ENCODE data around the gene FASN. TPM values are rescaled to one million over a fixed set of nuclear protein-coding genes. Genes with fewer than 3 reads are reported as not detected.
"Not testable (repeated sequence)": the region's sequence is repeated elsewhere in the genome, so short reads cannot be mapped to it uniquely, and the experiment has no call there.

FASN gene
- total and polyA plus RNA-seq, 8 donors: 18.0 to 550 (median 40.0) TPM

DNA sequence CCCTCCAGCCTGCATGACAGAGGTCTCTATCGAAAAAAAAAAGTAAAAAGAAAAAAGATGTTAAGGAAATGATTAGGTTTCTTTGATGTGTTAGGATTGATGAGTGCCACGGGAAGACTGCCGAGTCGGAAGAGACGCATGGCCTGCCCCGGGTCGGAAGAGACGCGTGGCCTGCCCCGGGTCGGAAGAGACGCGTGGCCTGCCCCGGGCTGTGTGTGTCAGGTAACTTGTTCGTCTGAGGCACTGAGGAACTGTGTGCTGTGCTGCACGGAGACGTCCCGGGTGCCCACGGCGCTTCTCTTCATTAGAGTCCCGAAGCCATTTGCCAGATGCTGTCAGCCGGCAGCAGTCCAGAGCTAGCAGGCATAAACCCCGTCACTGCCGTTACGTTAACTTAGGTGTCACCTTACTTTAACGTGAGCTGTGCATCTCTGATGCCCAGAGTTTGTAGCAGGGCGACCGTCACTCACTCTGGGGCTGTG, 40.5 kb upstream of the FASN start:
- no peak for DNase-seq
- H3K9me3 ChIP-seq: no peaks in the 10 kb centered on the region
- ATAC-seq: no peak
- H3K27ac ChIP-seq: no peak overlapping the region
- no peaks in the 10 kb centered on the region for H3K36me3 ChIP-seq
- TF ChIP-seq, protein P1, sequence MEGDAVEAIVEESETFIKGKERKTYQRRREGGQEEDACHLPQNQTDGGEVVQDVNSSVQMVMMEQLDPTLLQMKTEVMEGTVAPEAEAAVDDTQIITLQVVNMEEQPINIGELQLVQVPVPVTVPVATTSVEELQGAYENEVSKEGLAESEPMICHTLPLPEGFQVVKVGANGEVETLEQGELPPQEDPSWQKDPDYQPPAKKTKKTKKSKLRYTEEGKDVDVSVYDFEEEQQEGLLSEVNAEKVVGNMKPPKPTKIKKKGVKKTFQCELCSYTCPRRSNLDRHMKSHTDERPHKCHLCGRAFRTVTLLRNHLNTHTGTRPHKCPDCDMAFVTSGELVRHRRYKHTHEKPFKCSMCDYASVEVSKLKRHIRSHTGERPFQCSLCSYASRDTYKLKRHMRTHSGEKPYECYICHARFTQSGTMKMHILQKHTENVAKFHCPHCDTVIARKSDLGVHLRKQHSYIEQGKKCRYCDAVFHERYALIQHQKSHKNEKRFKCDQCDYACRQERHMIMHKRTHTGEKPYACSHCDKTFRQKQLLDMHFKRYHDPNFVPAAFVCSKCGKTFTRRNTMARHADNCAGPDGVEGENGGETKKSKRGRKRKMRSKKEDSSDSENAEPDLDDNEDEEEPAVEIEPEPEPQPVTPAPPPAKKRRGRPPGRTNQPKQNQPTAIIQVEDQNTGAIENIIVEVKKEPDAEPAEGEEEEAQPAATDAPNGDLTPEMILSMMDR (IDR thresholded peaks at IDR 0.05): no peak
- intact Hi-C loops (cut with DNase I): no loop called here
- peaks cover 0 to 4% of the 10 kb centered on the region in 2 donors for H3K4me1 ChIP-seq
- H3K4me3 ChIP-seq: no peak overlapping the region
- no peaks in the 10 kb centered on the region for H3K27me3 ChIP-seq

DNA sequence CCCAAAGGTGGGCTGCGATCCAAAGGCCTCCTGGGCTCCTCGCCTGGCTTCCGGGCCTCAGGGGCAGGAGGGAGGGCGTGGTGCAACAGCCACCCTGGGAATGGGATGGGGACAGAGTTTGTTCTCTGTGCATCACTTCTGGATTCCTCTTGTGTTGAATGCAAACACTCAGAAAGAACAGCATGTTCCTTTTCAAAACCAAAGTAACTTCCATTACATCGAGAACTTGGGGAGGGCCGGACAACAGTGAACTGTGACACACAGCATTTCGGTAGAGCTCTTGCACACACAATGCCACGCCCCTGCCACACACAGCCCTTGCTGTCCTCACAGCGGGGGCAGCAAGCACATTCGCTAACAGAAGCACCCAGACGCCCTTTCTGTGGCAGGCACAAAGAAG, 36.1 kb upstream of the FASN start:
- TF ChIP-seq, protein P1 (IDR thresholded peaks at IDR 0.05): no peak
- DNase-seq (peak in 3 of 4 donors; percentile 33 to 86 (median 80)), ATAC-seq (peak; percentile 93)
- Histone ChIP-seq H3K27me3 (no peaks in the 10 kb centered on the region), H3K27ac (peak overlapping the region; percentile 72 to 87), H3K4me1 (peaks cover 7 to 8% of the 10 kb centered on the region in 2 donors), H3K9me3 (no peaks in the 10 kb centered on the region), H3K36me3 (no peaks in the 10 kb centered on the region), H3K4me3 (no peak overlapping the region)
- intact Hi-C loops (cut with DNase I): no loop called here

DNA sequence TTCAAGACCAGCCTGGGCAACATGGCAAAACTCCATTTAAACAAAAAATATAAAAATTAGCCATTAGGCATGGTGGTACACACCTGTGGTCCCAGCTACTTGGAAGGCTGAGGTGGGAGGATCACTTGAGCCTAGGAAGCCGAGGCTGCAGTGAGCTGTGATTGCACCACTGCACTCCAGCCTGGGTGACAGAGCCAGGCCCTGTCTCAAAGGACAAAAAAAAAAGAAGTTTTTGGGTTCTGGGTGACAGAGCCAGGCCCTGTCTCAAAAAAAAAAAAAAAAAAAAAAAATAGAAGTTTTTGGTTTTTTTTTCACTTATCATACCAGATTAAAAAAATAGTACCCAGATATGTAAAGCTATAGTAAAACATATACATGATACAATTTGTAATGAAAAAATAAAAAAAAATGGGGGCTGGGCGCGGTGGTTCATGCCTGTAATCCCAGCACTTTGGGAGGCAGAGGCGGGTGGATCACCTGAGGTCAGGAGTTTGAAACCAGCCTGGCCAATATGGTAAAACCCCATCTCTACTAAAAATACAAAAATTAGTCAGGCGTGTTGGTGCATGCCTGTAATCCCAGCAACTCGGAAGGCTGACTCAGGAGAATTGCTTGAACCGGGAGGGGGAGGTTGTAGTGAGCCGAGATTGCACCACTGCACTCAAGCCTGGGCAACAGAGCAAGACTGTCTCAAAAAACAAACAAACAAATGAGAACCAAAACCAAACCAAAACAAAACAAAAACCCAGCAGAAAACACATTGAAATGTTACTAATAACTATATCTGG, 35.3 kb upstream of the FASN start:
- intact Hi-C loops (cut with DNase I); H3K27me3 ChIP-seq: not testable (repeated sequence)

GRCh38 chr17:82129095-82129494, 31.1 kb upstream of the FASN start:
- no peak overlapping the region for H3K27ac ChIP-seq
- intact Hi-C loops (cut with DNase I): no loop called here
- TF ChIP-seq, protein P1 (IDR thresholded peaks at IDR 0.05): no peak

More for the DNA sequence above, 35.3 kb upstream of the FASN start:
- ATAC-seq (peak; percentile 86), DNase-seq (peak in 1 of 4 donors; percentile 68)
- H3K4me1 ChIP-seq, H3K9me3 ChIP-seq, H3K36me3 ChIP-seq, H3K4me3 ChIP-seq: not testable (repeated sequence)
- H3K27ac ChIP-seq: peak overlapping the region; percentile 72 to 87

GRCh38 chr17:82128287-82128686, 30.3 kb upstream of the FASN start:
- Histone ChIP-seq H3K27ac (no peak overlapping the region), H3K36me3 (peaks cover 0 to 22% of the 10 kb centered on the region in 2 donors), H3K4me1 (peaks cover 2 to 7% of the 10 kb centered on the region in 2 donors), H3K9me3 (no peaks in the 10 kb centered on the region), H3K27me3 (no peaks in the 10 kb centered on the region), H3K4me3 (no peak overlapping the region)
- DNase-seq: no peak
- no peak for ATAC-seq
- TF ChIP-seq, protein P1 (IDR thresholded peaks at IDR 0.05): no peak
- intact Hi-C loops (cut with DNase I): no loop called here

More at GRCh38 chr17:82129095-82129494, 31.1 kb upstream of the FASN start:
- Histone ChIP-seq H3K36me3 (peaks cover 0 to 22% of the 10 kb centered on the region in 2 donors), H3K4me1 (peaks cover 7 to 8% of the 10 kb centered on the region in 2 donors), H3K27me3 (no peaks in the 10 kb centered on the region), H3K4me3 (no peak overlapping the region), H3K9me3 (no peaks in the 10 kb centered on the region)
- DNase-seq (no peak), ATAC-seq (no peak)

Measured in left lung (tissue), 10 donors.